C1 segment of cervical spinal cord (tissue), 14 donors: Measurements from ENCODE around the gene TMEM150C.

ENCODE experiments used
- DNase-seq, 14 donors: peaks; one replicate each; lab custom pipeline; 2025; lab: John Stamatoyannopoulos, UW

Gene TMEM150C

GRCh38 chr4:82561786-82562563 lies at the start of gene TMEM150C:
TMEM150C (minus strand) TSS chr4:82561988; CDS start chr4:82504657, 57,331 bp downstream.
- DNase-seq = peak in 4 of 14 donors; percentile 16 to 38 (median 27)

- DNase-seq = no peak
These were observed 49.7 kb upstream of the TMEM150C start for GRCh38 chr4:82611527-82611926.

- no peak for DNase-seq
These were observed 48.3 kb upstream of the TMEM150C start for GRCh38 chr4:82610041-82610440.

GRCh38 chr4:82606622-82607021 lies 44.8 kb upstream of the TMEM150C start:
- DNase-seq = no peak

GRCh38 chr4:82604522-82604921 lies 42.7 kb upstream of the TMEM150C start:
- DNase-seq = no peak

- no peak for DNase-seq
These were observed 39.6 kb upstream of the TMEM150C start for GRCh38 chr4:82601242-82602015.

- DNase-seq = no peak
These were observed 37.5 kb upstream of the TMEM150C start for GRCh38 chr4:82599336-82599735.

- DNase-seq = no peak
These were observed 32.7 kb upstream of the TMEM150C start for GRCh38 chr4:82594456-82594855.

GRCh38 chr4:82593411-82593810 lies 31.6 kb upstream of the TMEM150C start:
- DNase-seq = no peak

GRCh38 chr4:82592639-82593038 lies 30.9 kb upstream of the TMEM150C start:
- no peak for DNase-seq

- no peak for DNase-seq
These were observed 29.8 kb upstream of the TMEM150C start for GRCh38 chr4:82591592-82591991.

GRCh38 chr4:82589756-82590155 lies 28.0 kb upstream of the TMEM150C start:
- DNase-seq = no peak

- DNase-seq = no peak
These were observed 27.0 kb upstream of the TMEM150C start for GRCh38 chr4:82588771-82589270.

- no peak for DNase-seq
These were observed 26.2 kb upstream of the TMEM150C start for GRCh38 chr4:82587826-82588540.

GRCh38 chr4:82585690-82586435 lies 24.1 kb upstream of the TMEM150C start:
- DNase-seq = no peak

- DNase-seq = no peak
These were observed 23.1 kb upstream of the TMEM150C start for GRCh38 chr4:82584931-82585330.

- no peak for DNase-seq
These were observed 22.3 kb upstream of the TMEM150C start for GRCh38 chr4:82583897-82584587.

- no peak for DNase-seq
These were observed 18.1 kb upstream of the TMEM150C start for GRCh38 chr4:82579932-82580331.

- DNase-seq = no peak
These were observed 17.1 kb upstream of the TMEM150C start for GRCh38 chr4:82578935-82579334.

- DNase-seq = no peak
These were observed 15.7 kb upstream of the TMEM150C start for GRCh38 chr4:82577451-82577850.

GRCh38 chr4:82569727-82570126 lies 7.9 kb upstream of the TMEM150C start:
- DNase-seq = no peak
